ENCODE results near the gene PTGS1.

PTGS1 gene

DNA sequence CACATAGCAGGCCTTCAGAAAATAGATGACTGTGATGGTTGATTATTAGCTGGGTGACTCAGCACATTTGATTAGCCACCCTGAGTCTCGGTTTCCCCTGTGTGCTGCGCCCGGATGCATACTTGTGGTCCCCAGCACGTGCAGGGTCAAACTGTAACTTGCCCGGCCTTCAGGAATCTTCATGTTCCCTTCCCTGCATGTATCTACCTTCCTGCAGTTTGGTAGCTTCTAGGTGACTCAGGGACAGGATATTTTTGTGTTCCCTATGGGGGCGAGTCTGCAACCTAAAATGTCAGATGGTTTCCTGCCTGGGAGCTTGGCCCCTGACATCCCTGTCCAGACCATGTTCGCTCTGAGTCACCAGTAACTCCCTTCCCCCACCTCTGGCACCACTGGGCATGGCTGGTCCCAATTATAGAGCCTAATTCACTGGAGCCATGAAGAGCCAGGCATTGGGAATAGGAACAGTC, 13.2 kb downstream of the PTGS1 start:
- H3K36me3 ChIP-seq = no peaks in the 10 kb centered on the region
- TF ChIP-seq, protein P1, sequence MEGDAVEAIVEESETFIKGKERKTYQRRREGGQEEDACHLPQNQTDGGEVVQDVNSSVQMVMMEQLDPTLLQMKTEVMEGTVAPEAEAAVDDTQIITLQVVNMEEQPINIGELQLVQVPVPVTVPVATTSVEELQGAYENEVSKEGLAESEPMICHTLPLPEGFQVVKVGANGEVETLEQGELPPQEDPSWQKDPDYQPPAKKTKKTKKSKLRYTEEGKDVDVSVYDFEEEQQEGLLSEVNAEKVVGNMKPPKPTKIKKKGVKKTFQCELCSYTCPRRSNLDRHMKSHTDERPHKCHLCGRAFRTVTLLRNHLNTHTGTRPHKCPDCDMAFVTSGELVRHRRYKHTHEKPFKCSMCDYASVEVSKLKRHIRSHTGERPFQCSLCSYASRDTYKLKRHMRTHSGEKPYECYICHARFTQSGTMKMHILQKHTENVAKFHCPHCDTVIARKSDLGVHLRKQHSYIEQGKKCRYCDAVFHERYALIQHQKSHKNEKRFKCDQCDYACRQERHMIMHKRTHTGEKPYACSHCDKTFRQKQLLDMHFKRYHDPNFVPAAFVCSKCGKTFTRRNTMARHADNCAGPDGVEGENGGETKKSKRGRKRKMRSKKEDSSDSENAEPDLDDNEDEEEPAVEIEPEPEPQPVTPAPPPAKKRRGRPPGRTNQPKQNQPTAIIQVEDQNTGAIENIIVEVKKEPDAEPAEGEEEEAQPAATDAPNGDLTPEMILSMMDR (IDR thresholded peaks at IDR 0.05) = no peak
- no peak overlapping the region for H3K4me3 ChIP-seq
- H3K27ac ChIP-seq = no peak overlapping the region
- peak in 1 of 2 donors; percentile 76 for DNase-seq
- no peaks in the 10 kb centered on the region for H3K9me3 ChIP-seq
- H3K4me1 ChIP-seq = peaks cover 0 to 17% (median 9%) of the 10 kb centered on the region in 4 donors
- intact Hi-C loops (cut with DNase I; ENCODE audit: low total_unique reads) = no loop called here
- H3K27me3 ChIP-seq = peaks cover 0 to 4% of the 10 kb centered on the region in 2 donors

DNA sequence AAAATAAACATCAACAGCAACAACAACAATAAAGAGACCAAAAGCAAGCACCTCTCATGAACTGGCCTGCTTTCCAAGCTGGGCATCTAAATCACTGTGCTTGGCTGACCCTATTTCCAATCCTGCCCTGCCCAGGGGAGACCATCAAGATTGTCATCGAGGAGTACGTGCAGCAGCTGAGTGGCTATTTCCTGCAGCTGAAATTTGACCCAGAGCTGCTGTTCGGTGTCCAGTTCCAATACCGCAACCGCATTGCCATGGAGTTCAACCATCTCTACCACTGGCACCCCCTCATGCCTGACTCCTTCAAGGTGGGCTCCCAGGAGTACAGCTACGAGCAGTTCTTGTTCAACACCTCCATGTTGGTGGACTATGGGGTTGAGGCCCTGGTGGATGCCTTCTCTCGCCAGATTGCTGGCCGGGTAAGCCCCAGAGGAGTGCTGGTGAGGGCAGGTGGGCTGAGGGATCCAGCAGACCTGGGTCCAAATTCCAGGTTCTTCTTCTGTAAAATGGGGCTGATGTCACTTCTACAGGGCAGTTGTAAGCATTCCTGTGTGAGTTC, 15.6 kb downstream of the PTGS1 start:
- TF ChIP-seq, protein P1 (IDR thresholded peaks at IDR 0.05) = no peak

DNA sequence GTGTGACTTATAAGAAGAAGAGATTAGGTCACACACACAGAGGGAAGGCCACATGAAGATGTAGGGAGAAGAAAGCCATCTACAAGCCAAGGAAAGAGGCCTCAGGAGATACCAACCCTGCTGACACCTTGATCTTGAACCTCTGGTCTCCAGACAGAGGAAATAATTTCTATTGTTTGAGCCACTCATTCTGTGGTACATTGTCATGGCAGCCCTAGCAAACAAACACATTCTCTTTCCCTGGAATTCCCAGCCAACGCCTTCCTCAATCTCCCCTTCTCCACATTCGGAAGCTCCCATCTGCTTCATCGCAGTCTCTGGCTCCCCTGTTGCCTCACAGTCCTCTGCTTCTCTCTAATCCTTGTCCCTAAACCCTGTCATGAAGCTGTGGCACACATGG, 16.7 kb downstream of the PTGS1 start:
- TF ChIP-seq, protein P1 (IDR thresholded peaks at IDR 0.05) = no peak
- Histone ChIP-seq H3K4me3 (no peak overlapping the region), H3K4me1 (peaks cover 0 to 17% (median 11%) of the 10 kb centered on the region in 4 donors), H3K27me3 (no peaks in the 10 kb centered on the region), H3K9me3 (no peaks in the 10 kb centered on the region), H3K36me3 (no peaks in the 10 kb centered on the region), H3K27ac (no peak overlapping the region)
- DNase-seq = no peak
- intact Hi-C loops (cut with DNase I; ENCODE audit: low total_unique reads) = no loop called here

More for the DNA sequence above, 15.6 kb downstream of the PTGS1 start:
- intact Hi-C loops (cut with DNase I; ENCODE audit: low total_unique reads) = no loop called here
- no peak overlapping the region for H3K27ac ChIP-seq
- H3K4me1 ChIP-seq = peaks cover 0 to 17% (median 11%) of the 10 kb centered on the region in 4 donors
- H3K36me3 ChIP-seq = no peaks in the 10 kb centered on the region
- no peaks in the 10 kb centered on the region for H3K27me3 ChIP-seq
- H3K9me3 ChIP-seq = no peaks in the 10 kb centered on the region
- DNase-seq = no peak
- H3K4me3 ChIP-seq = no peak overlapping the region

DNA sequence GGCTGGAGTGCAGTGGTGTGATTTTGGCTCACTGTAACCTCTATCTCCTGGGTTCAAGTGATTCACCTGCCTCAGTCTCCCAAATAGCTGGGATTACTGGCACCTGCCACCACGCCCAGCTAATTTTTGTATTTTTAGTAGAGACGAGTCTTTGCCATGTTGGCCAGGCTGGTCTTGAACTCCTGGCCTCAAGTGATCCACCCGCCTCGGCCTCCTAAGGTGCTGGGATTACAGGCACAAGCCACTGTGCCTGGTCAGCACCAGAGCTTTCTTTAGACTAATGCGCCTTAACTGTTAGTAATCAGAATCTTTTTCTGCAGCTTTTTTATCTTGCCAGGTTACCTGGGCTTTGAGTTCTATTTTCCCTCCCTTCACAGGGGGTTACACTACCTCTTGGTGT, 18.4 kb downstream of the PTGS1 start:
- peaks cover 0 to 9% (median 5%) of the 10 kb centered on the region in 4 donors for H3K4me1 ChIP-seq
- no peaks in the 10 kb centered on the region for H3K27me3 ChIP-seq
- H3K9me3 ChIP-seq = no peaks in the 10 kb centered on the region
- intact Hi-C loops (cut with DNase I; ENCODE audit: low total_unique reads) = no loop called here
- TF ChIP-seq, protein P1 (IDR thresholded peaks at IDR 0.05) = no peak
- H3K4me3 ChIP-seq = no peak overlapping the region
- H3K27ac ChIP-seq = no peak overlapping the region
- no peaks in the 10 kb centered on the region for H3K36me3 ChIP-seq
- DNase-seq = no peak

DNA sequence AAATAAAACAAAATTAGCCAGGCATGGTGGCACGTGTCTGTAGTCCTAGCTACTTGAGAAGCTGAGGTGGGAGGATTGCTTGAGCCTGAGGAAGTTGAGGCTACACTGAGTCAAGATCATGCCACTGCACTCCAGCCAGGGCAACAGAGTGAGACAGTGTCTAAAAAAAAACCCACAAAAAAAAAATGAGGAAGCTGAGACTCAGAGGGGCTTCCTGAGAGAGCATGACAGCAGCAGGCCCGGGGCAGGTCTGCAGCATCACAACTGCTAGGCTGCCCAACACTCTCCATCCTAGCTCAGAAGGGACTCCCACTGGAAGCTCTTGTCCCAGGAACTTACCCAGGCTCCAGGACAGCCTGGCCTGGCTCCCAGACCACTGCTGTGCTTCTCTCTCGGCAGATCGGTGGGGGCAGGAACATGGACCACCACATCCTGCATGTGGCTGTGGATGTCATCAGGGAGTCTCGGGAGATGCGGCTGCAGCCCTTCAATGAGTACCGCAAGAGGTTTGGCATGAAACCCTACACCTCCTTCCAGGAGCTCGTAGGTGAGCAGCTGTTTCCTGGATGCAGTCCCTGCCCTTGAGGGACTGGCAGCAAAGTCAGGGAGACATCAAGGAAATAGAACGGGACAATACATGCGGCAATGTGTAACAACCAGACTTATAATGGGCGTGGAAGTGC, 19.1 kb downstream of the PTGS1 start:
- Histone ChIP-seq H3K9me3 (no peaks in the 10 kb centered on the region), H3K4me3 (no peak overlapping the region), H3K27ac (no peak overlapping the region), H3K36me3 (no peaks in the 10 kb centered on the region), H3K4me1 (peaks cover 0 to 14% (median 3%) of the 10 kb centered on the region in 4 donors), H3K27me3 (no peaks in the 10 kb centered on the region)
- intact Hi-C loops (cut with DNase I; ENCODE audit: low total_unique reads) = no loop called here
- DNase-seq = no peak
- TF ChIP-seq, protein P1 (IDR thresholded peaks at IDR 0.05) = no peak
